ENCODE results near the gene SLC25A18.
"Not testable (repeated sequence)": the region's sequence is repeated elsewhere in the genome, so short reads cannot be mapped to it uniquely, and the experiment has no call there.

The SLC25A18 gene, protein sequence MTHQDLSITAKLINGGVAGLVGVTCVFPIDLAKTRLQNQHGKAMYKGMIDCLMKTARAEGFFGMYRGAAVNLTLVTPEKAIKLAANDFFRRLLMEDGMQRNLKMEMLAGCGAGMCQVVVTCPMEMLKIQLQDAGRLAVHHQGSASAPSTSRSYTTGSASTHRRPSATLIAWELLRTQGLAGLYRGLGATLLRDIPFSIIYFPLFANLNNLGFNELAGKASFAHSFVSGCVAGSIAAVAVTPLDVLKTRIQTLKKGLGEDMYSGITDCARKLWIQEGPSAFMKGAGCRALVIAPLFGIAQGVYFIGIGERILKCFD

GRCh38 chr22:17562906-17563870, at the start of gene SLC25A18:
TSS of gene SLC25A18 (plus strand) at chr22:17563498. CDS start at chr22:17579945, 16,447 bp downstream.
- H3K27ac ChIP-seq: peak within 1 kb of the TSS in 2 of 21 experiments; percentile 20 to 28
- H3K4me3 ChIP-seq: no peak within 1 kb of the TSS

DNA sequence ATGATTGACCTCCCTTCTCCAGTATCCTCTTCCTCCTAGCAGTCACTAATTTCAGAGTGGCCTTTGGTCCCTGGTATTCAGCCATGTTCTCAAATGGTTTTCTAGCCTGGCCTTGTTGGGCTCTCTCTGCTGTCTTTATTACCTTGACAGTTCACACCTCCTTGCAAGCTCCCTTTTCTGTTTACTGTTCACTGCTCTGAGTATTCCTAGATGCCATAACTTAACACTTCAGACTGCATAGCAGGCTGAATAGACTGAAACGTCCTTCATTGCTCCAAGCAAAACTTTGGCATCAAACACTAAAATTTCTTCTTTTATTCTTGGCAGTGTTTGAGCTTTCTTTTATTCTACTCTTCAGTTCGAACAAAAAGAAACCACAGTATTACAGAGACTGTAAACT, 49.7 kb upstream of the SLC25A18 start:
- Histone ChIP-seq H3K27ac (no peak overlapping the region), H3K4me3 (no peak overlapping the region)

GRCh38 chr22:17514084-17514483, 49.2 kb upstream of the SLC25A18 start:
- no peak overlapping the region for H3K4me3 ChIP-seq
- no peak overlapping the region for H3K27ac ChIP-seq

GRCh38 chr22:17518406-17518805, 44.9 kb upstream of the SLC25A18 start:
- H3K27ac ChIP-seq: no peak overlapping the region
- H3K4me3 ChIP-seq: no peak overlapping the region

- not testable (repeated sequence) for H3K27ac ChIP-seq, H3K4me3 ChIP-seq
These were observed 41.3 kb upstream of the SLC25A18 start for GRCh38 chr22:17521971-17522370.

GRCh38 chr22:17523925-17524324, 39.4 kb upstream of the SLC25A18 start:
- Histone ChIP-seq H3K4me3 (no peak overlapping the region), H3K27ac (no peak overlapping the region)

DNA sequence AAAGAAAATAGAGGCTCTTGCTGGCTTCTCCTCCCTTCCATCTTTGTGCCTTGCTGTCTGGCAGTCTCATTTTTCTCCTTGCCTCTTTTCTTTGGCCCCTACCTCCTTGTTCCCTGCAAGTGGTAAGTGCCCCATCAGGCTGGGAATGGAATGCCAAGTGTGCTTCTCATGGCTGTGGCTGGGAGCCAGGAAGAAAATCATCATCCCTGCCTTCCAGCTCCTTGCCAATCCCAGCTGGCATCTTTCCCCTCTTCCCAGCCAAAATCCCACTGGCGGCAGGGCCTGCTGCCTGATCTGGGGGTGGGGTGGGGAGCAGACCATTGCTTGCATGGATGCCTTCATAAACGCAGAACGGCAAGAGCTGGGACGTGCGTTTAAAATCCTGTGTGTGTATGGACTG, 27.0 kb upstream of the SLC25A18 start:
- no peak overlapping the region for H3K4me3 ChIP-seq
- no peak overlapping the region for H3K27ac ChIP-seq

GRCh38 chr22:17537155-17537554, 26.1 kb upstream of the SLC25A18 start:
- no peak overlapping the region for H3K27ac ChIP-seq
- no peak overlapping the region for H3K4me3 ChIP-seq

DNA sequence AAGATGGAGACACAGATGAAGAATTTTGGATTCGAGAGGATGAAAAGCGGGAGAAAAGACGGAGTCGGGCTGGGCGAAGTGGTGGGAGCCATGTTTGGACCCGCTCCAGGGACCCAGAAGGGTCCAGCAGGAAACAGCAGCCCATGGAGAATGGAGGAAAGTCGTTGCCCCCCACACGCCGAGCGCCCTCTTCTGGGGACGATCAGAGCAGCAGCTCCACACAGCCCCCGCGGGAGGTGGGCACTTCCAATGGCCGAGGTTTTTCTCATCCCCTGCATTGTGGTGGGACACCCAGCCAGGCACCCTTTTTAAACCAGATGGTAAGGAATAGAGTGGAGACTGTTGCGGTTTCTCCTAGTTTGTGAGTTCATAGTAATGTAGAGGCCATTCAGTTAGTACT, 22.8 kb upstream of the SLC25A18 start:
- Histone ChIP-seq H3K4me3 (no peak overlapping the region), H3K27ac (no peak overlapping the region)

GRCh38 chr22:17541476-17541875, 21.8 kb upstream of the SLC25A18 start:
- H3K4me3 ChIP-seq: no peak overlapping the region

DNA sequence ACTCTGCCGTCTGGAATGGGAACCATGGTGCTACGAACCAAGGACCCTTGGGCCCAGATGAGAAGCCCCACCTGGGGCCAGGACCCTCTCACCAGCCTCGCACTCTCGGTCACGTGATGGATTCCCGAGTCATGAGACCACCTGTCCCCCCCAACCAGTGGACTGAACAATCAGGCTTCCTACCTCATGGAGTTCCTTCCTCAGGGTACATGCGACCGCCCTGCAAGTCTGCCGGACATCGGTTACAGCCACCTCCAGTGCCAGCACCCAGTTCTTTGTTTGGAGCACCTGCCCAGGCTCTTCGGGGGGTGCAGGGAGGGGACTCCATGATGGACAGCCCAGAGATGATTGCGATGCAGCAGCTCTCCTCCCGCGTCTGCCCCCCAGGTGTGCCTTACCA, 20.8 kb upstream of the SLC25A18 start:
- H3K4me3 ChIP-seq: no peak overlapping the region

More at GRCh38 chr22:17541476-17541875, 21.8 kb upstream of the SLC25A18 start:
- H3K27ac ChIP-seq: no peak overlapping the region

GRCh38 chr22:17548010-17548755, 15.1 kb upstream of the SLC25A18 start:
- no peak overlapping the region for H3K4me3 ChIP-seq
- no peak overlapping the region for H3K27ac ChIP-seq

More for the DNA sequence above, 20.8 kb upstream of the SLC25A18 start:
- H3K27ac ChIP-seq: no peak overlapping the region

DNA sequence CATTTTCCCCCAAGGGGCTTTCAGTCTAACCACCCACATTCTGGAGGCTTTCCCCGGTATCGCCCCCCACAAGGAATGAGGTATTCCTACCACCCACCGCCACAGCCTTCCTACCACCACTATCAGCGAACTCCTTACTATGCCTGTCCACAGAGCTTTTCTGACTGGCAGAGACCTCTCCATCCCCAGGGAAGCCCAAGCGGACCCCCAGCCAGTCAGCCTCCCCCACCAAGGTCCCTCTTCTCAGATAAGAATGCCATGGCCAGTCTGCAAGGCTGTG, 14.6 kb upstream of the SLC25A18 start:
- H3K27ac ChIP-seq: no peak overlapping the region
- no peak overlapping the region for H3K4me3 ChIP-seq

DNA sequence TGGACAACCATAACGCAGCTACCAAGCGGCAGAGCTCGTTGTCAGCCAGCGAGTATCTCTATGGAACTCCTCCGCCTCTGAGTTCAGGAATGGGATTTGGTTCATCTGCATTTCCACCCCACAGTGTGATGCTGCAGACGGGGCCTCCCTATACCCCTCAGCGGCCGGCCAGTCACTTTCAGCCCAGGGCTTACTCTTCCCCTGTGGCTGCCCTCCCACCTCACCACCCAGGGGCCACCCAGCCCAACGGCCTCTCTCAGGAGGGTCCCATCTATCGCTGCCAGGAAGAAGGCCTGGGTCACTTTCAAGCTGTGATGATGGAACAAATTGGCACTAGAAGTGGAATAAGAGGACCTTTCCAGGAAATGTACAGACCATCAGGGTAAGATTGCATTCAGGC, 14.1 kb upstream of the SLC25A18 start:
- Histone ChIP-seq H3K4me3 (no peak overlapping the region), H3K27ac (no peak overlapping the region)

GRCh38 chr22:17549655-17550054, 13.6 kb upstream of the SLC25A18 start:
- Histone ChIP-seq H3K4me3 (no peak overlapping the region), H3K27ac (no peak overlapping the region)

DNA sequence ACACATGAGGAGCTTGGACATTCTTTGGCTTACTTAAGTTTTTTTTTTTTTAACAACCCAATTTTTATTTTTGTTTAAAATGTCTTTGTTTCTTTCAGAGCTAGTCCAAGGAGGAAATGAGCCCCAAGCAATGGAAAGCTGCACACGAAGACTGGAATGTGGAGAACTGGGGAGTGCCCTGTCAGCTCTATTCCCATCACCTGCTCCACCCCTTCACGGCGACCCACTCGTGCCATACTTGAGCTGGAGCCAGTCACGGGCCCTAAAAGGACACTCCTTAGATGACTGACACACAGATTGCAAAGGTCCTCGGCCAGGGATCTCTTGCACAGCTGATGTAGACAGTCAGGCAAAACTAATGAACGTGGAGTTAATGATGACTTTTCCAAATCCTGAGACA, 10.6 kb upstream of the SLC25A18 start:
- H3K4me3 ChIP-seq: no peak overlapping the region
- H3K27ac ChIP-seq: no peak overlapping the region

GRCh38 chr22:17554814-17555213, 8.5 kb upstream of the SLC25A18 start:
- Histone ChIP-seq H3K4me3 (no peak overlapping the region), H3K27ac (no peak overlapping the region)

- H3K27ac ChIP-seq: no peak overlapping the region
- no peak overlapping the region for H3K4me3 ChIP-seq
These were observed 4.1 kb upstream of the SLC25A18 start for GRCh38 chr22:17559188-17559587.

DNA sequence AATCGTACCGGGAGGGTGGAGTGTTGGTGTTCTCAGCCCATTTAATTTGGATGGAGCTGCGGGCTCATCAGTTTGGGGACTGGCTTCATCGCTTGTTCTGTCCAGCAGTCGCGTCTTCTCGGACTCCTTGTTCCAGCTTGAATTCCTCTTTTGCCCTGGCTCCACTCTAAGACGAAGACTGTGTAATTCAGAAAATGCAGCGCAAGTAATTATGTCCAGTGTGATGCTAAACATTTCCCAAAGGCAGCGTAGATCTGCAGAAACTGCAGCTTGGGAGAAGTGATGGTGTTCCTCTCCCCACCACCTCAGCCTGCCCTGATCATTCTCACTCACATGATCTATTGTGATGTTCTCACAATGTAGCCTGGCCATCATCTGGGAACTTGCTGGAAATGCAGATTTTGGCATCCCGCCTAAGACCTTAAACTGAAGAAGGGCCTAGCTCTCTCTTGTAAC, 666 bp downstream of the SLC25A18 start:
- Histone ChIP-seq H3K27ac (no peak overlapping the region), H3K4me3 (no peak overlapping the region)

DNA sequence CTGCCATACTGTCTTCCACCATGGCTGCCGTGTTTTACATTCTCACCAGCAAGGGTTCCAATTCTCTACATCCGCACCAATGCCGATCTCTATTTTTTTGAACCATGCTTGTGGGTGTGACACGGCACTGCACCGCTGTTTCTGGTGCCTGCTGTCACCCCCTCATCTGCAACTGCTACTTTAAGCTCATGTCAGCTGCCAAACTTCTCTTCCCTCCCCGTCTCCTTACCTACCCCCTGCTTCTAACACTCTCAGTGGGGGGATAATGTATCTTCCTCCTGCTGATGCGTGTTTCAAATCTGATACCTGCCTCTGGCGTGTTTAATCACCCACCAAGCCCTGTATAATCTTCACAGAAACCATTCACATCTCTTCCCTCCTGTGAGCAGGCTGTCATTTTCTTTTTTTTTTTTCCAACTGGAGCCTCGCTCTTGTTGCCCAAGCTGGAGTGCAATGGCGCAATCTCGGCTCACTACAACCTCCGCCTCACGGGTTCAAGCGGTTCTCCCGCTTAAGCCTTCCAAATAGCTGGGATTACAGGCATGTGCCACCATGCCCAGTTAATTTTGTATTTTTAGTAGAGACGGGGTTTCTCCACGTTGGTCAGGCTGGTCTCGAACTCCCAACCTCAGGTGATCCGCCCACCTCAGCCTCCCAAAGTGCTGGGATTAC, 2.9 kb downstream of the SLC25A18 start:
- H3K27ac ChIP-seq, H3K4me3 ChIP-seq: not testable (repeated sequence)

Measured in skin epidermis (tissue), 12 donors.